Activated effector memory CD4-positive, alpha-beta T cell treated with Interleukin-2 at 50 U/mL for 16 hours (primary cell): Measurements from ENCODE around the gene LRRC1.

ENCODE experiments used
- DNase-seq: peaks from one replicate; pipeline ENCODE4 v3.0.0-alpha.2; 2020

Gene LRRC1

DNA sequence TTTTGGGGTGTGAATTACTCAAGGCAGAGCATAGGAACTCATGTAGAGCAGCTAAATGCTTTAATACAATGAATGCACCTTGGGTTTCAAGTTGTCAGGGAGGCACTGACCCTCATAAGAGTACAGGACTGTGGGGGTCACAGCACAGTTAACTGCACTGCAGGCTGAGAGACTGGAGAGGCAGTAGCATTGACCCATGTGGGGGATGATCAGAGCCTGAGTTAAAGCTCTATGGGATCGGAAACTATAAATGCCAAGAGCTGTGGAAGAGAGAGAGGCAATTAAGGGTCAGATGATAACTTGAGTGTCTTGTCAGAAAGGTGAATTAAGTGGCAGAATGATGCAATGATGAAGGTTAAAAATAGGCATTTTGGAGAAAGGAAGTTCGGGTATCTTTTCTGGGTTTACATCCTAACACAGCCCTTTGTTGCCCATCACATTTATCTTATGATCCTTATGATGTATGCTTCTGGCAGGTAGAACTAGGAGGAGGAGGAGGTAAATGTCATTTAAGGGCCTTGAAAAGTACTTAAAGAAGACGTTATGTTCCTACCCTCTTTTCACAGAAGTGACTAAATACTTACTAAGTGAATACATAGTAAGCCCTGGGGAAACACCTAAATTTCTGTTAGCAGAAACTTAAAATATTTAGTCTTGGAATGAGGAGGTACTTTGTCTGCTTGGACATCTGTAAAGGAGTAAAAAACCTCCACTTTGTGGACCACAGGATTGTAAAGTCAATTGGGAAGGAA, 24.2 kb downstream of the LRRC1 start:
- DNase-seq = no peak

DNA sequence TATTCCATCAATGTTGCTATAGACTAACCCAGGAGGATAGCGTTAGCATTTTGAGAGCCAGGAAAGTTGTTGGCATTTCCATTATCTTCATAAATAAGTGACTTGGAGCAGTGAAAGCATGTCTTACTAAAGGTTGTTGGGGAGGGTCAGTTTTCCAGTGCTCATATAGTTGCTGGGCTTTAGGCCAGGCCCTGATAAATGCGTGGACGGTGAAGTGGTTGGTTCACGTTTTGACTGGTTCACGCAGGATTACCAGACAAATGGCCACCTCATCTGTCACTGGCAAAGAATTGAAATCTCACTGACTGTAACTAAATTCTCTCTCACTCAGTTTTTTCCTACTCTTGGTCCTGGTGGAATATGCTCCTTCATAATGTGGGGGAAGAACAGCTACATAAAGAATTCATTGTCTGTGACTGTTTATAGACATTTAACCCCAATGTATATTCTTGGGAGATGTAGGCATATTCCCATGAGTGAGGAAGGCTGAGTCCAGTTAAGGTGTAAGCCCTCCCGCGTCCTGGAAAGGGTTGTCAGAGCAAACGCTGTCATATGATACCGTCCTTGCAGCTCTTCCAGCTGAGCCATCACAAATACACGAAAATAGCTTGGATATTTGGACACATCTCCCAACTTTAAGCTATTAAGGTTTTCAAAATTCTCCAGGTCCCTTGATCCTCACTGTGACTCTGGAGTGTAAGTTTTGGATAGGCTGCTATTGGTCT, 27.8 kb downstream of the LRRC1 start:
- no peak for DNase-seq

DNA sequence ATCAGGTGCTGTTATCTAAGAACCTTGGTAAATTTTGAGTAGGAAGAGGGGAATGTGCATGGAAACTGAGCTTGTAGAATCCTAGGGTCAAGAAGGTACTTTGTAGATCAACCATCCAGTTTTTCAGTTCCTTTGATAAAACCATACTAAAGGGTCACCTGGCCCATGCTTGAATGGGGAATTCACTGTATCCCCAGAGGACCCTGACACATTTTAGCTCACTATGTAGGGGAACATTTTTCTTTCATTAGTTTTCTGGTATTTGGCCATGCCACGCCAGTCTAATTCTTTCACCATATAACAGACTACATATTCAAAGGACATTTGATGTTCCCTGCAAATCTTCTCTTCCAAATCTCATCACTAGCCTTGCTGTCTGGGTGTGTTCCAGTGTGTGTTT, 29.9 kb downstream of the LRRC1 start:
- DNase-seq = no peak

GRCh38 chr6:53825532-53826321, 30.9 kb downstream of the LRRC1 start:
- DNase-seq = no peak

DNA sequence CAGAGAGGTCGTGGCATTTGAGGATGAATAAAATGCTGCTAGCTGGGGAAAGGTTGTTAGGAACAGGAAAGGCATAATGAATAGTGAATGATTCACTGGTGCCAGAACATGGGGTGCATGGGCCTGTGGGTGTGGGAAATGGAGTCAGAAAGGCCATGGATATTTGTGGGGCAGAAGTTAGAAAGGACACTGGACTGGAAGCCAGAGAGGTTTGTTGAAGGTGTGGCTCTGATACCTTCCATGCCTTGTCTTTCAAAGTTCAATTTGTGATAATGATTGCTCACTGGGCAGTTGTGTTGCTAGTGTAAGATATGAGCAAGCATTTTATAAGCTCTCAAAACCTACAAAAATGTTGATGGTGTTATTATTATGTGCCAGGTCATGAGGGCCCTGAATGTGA, 32.7 kb downstream of the LRRC1 start:
- no peak for DNase-seq

- no peak for DNase-seq
Measured at GRCh38 chr6:53828215-53828614, 33.4 kb downstream of the LRRC1 start.

GRCh38 chr6:53828966-53829697, 34.3 kb downstream of the LRRC1 start:
- no peak for DNase-seq

- no peak for DNase-seq
Measured at GRCh38 chr6:53829698-53830221, 35.0 kb downstream of the LRRC1 start.

- no peak for DNase-seq
Measured at GRCh38 chr6:53830366-53830765, 35.6 kb downstream of the LRRC1 start.

- no peak for DNase-seq
Measured at GRCh38 chr6:53831081-53831869, 36.5 kb downstream of the LRRC1 start.

DNA sequence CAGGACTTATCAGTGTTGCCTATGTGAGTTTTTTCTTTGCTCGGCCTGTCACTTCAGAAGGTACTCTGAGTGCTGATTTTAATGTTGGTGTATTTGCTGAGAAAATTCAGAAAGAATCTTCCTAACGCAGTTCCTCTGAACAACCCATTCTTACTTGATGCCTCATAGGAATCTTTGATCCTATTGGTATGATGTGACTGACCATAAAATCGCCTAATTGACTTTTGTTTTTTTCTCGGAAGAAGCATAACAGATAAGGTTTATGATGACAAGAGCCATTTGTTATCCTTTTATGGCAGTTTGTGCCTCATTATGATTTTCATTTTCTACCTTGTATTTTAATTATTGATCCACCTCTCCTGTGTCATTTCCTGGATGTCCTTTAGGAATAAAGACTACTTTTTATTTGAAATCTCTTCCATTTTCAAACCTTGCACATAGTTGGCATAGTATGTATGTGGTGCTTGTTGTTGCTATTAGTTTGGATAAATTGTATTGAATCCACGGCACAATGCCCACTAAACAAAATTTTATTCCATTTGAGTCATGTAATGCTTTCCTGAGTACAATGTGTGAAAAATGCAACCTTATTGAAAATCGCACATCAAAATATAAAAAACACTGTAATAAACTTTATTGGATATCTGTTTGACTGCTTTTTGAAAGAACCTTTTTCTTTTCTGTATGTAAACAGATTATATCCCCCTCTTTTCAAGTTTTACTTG, 37.3 kb downstream of the LRRC1 start:
- DNase-seq = no peak

DNA sequence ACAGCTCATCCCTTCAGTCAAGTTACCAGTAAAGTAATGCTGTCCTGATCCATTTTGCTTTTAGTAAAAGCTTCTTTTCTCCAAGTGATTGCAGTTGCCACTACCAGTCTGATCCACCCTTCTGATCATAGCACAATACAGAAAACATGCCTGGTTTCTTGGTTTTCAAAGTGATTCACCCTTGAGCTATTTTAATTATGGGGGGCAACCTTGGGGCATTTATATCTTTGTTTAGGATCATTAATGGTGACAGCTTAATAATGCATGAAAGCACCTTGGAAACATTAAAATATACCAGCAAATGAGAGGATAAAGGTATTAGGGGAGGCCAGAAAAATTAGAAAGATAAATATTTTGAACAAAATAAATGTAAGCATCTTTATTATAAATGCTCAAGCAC, 38.4 kb downstream of the LRRC1 start:
- no peak for DNase-seq

- no peak for DNase-seq
Measured at GRCh38 chr6:53834132-53834531, 39.3 kb downstream of the LRRC1 start.

- no peak for DNase-seq
Measured at GRCh38 chr6:53837865-53838769, 43.3 kb downstream of the LRRC1 start.

DNA sequence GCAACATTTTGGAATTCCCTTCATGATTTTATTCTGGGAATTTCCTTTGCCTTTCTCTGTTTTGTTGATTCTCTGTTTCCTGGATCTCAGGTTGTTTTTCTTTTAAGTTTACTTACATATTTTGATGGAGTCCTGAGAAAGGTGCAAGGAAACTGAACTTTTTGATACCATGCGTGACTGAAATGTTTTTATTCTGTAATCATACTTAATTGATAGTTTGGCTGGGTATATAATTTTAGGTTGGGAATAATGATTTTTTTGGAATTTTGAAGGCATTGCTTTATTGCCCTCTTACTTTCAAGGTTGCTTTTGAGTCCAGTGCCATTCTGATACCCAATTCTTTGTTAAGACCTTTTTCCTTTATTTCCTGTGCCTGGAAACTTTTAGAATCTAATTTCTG, 45.2 kb downstream of the LRRC1 start:
- DNase-seq = no peak

GRCh38 chr6:53845280-53846195, 50.7 kb downstream of the LRRC1 start:
- no peak for DNase-seq

- no peak for DNase-seq
Measured at GRCh38 chr6:53846250-53846649, 51.4 kb downstream of the LRRC1 start.

GRCh38 chr6:53847796-53848314, 53.0 kb downstream of the LRRC1 start:
- DNase-seq = no peak

DNA sequence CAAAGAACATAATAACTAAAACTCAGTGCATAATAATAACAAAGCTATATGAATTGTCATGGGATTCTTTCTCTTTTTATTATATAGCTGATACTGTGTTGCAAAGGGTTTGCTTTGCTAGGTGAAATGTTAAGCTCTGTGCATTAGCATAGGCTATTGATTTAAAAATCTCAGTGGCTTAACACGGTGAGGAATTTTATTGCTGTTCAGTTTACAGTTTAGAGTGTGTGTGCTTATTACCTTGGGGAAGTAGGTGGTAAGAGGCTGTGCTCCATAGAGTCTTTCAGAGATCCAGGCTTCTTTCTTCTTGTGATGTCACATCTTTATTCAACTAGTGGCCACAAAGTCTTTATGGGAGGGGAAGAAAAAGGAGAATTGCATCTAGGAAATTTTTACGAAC, 55.7 kb downstream of the LRRC1 start:
- no peak for DNase-seq
